ENCODE data around the gene MET.
"Not testable (repeated sequence)": the region's sequence is repeated elsewhere in the genome, so short reads cannot be mapped to it uniquely, and the experiment has no call there.

The MET gene

GRCh38 chr7:116698930-116699721 lies 27.1 kb downstream of the MET start:
- DNase-seq = peak; percentile 90

- no peak for DNase-seq
Observed at GRCh38 chr7:116699722-116700120, 27.7 kb downstream of the MET start.

GRCh38 chr7:116702046-116702785 lies 30.2 kb downstream of the MET start:
- DNase-seq = peak; percentile 19

GRCh38 chr7:116704650-116705228 lies 32.7 kb downstream of the MET start:
- no peak for DNase-seq

DNA sequence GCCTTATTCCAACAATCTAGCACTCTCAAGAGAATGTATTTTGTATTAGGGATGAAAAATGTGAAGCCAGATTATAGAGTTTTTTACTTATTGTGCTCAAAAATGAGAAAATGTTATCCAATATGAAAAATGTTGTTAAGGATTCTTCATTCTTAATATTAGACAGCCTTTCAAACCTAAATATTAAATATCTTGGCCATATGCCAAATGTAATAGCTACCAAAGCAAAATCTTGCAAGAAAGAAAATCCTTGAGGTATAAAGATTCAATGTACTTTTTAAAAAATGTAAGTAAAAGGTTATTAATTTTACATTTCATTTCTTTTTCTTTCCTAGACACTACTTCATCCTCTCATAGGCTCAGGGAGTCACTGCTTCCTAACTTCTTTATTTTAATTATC lies 33.4 kb downstream of the MET start:
- no peak for DNase-seq

GRCh38 chr7:116706668-116707126 lies 34.7 kb downstream of the MET start:
- DNase-seq = peak; percentile 57

GRCh38 chr7:116707289-116707688 lies 35.3 kb downstream of the MET start:
- DNase-seq = no peak

DNA sequence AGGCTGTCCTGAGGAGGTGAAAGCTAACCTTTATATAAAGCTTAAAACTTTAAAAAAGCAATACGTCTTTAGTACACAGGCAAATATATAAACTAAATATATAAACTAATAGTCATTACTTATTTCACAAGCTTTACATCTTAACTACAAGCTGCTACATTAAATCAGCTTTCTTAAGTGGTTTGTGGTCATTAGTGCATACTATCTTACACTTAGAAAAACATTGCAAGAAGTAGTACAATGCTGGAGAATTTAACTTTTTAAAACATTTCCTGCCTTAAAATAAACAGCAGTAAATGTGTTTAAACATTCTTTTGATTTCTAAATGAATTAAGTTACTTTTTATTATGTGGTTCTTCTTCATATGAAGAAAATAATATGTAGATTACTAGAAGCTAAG lies 36.3 kb downstream of the MET start:
- no peak for DNase-seq

- no peak for DNase-seq
Observed at GRCh38 chr7:116708861-116709260, 36.9 kb downstream of the MET start.

- no peak for DNase-seq
Observed at GRCh38 chr7:116709336-116709735, 37.3 kb downstream of the MET start.

DNA sequence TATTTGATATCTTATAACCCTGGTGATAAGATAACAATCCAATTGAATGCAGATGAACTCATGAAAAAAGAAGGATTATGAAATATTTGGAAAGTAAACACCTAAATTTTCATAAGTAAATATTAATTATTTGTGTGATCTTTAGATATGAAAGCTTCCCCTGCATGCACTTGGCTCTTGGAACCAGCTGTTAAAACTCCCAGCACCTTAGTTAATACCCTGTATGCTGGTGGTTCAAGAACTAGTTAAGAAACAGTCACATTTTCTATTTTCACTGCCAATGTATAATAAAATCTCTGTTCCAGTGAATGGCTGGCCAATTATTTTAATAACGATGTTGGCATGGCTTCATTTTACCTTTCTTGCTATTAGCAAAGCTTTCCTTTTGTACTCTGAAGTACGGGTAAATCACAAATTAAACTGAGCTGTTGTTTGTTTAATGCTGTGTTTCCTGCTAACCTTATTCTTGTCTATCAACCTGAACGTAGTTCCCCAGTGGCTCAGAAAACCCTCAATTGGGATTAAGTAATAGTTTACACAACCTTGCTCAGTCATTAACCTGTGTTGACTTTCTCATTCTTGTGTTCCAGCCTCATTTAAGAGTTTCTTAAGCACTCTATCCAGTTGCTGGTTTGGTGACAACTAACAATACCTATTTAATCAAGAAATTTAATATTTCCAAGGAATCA lies 38.9 kb downstream of the MET start:
- peak; percentile 99 for DNase-seq

DNA sequence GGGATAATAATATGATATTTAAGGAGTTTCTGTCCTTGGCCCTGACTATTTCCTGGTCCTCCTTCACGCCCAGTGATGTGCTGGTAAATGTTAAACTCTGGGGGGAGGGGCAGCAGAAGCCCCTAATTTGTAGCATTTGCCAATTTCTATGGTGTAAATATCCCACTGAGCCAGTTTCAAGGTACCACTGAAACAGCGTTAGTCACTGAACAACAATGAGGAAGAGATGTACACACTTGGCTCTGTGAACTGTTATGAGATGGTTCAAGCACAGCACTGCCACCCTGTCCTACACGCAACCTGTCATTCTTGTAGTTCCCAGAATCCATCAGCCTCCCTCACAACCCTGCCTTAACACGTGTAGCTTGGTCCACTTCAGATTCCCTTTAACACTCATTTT lies 39.8 kb downstream of the MET start:
- no peak for DNase-seq

DNA sequence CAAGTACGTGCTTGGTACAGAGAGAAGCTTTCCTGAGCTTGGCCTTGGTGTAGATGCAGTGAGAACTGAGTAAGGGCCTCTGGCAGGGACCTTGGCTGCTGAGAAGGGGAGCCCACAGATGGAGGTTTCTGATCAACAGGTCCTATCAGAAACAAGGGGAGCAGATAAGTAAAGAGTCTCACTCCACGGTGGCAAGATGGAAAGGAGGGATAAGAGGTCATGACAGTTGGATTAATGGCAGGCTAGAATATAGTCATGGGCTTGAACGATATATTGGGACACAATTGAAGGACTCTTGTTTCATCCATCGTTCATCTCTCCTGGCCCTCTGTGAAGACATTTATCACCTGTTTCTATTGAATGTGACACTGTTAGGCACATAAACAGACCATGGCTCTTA lies 41.5 kb downstream of the MET start:
- no peak for DNase-seq

GRCh38 chr7:116713918-116714317 lies 41.9 kb downstream of the MET start:
- DNase-seq = no peak

GRCh38 chr7:116715077-116715476 lies 43.1 kb downstream of the MET start:
- no peak for DNase-seq

- DNase-seq = no peak
Observed at GRCh38 chr7:116717137-116717536, 45.1 kb downstream of the MET start.

DNA sequence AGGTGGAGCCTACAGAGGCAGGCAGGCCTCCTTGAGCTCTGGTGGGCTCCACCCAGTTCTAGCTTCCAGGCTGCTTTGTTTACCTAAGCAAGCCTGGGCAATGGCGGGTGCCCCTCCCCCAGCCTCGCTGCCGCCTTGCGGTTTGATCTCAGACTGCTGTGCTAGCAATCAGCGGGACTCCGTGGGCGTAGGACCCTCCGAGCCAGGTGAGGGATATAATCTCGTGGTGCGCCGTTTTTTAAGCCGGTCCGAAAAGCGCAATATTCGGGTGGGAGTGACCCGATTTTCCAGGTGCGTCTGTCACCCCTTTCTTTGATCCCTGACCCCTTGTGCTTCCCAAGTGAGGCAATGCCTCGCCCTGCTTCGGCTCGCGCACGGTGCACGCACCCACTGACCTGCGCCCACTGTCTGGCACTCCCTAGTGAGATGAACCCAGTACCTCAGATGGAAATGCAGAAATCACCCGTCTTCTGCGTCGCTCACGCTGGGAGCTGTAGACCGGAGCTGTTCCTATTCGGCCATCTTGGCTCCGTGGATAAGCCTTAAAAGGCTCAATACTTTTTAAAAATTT lies 52.0 kb downstream of the MET start:
- not testable (repeated sequence) for DNase-seq

- no peak for DNase-seq
Observed at GRCh38 chr7:116724560-116725231, 52.7 kb downstream of the MET start.

GRCh38 chr7:116726149-116726548 lies 54.2 kb downstream of the MET start:
- no peak for DNase-seq

GRCh38 chr7:116726713-116727431 lies 54.9 kb downstream of the MET start:
- DNase-seq = no peak

- DNase-seq = no peak
Observed at GRCh38 chr7:116727432-116728009, 55.5 kb downstream of the MET start.
